ENCODE measurements around the gene SBK2. TPM values are rescaled to one million over a fixed set of nuclear protein-coding genes. Genes with fewer than 3 reads are reported as not detected.

The SBK2 gene
- total RNA-seq, 1 donor from 2014 or later: not detected

- DNase-seq: peak; percentile 68
These were observed 52.1 kb downstream of the SBK2 start, which contains the start of gene NAT14 for GRCh38 chr19:55484593-55485438. TSS of gene NAT14 (plus strand) at chr19:55485188. CDS start at chr19:55485709, 521 bp downstream.

- no peak for DNase-seq
These were observed 53.0 kb downstream of the SBK2 start for GRCh38 chr19:55483706-55484592.

- DNase-seq: no peak
These were observed 53.8 kb downstream of the SBK2 start for GRCh38 chr19:55482967-55483705.

GRCh38 chr19:55482156-55482961, 54.6 kb downstream of the SBK2 start:
- no peak for DNase-seq

- no peak for DNase-seq
These were observed 55.2 kb downstream of the SBK2 start for GRCh38 chr19:55481794-55482155.

- DNase-seq: no peak
These were observed 55.7 kb downstream of the SBK2 start for GRCh38 chr19:55481148-55481793.

- no peak for DNase-seq
These were observed 57.3 kb downstream of the SBK2 start for GRCh38 chr19:55479451-55480230.

GRCh38 chr19:55479045-55479444, 57.9 kb downstream of the SBK2 start:
- DNase-seq: no peak

Other genes with a start within 250 kb of the SBK2 start
- gene TMEM150B, start 211.8 kb downstream of the SBK2 start, total RNA-seq: not detected in 2 replicates
- gene KMT5C, start 197.3 kb downstream of the SBK2 start, total RNA-seq: 6.1 and 6.7 TPM in 2 replicates
- not detected in 2 replicates for gene COX6B2, start 182.4 kb downstream of the SBK2 start, total RNA-seq
- not detected in 2 replicates for gene GARIN5B, start 173.9 kb downstream of the SBK2 start, total RNA-seq
- gene IL11, start 166.7 kb downstream of the SBK2 start, total RNA-seq: 0.17 TPM in 1 of 2 replicates, not detected in the other
- not detected in 2 replicates for gene TMEM190, start 160.3 kb downstream of the SBK2 start, total RNA-seq
- 0.34 and 1.0 TPM in 2 replicates for gene TMEM238, start 152.8 kb downstream of the SBK2 start, total RNA-seq
- gene RPL28, start 151.2 kb downstream of the SBK2 start, total RNA-seq: 257 and 280 TPM in 2 replicates
- 47.8 and 96.0 TPM in 2 replicates for gene UBE2S, start 129.3 kb downstream of the SBK2 start, total RNA-seq
- not detected in 2 replicates for gene SHISA7, start 93.8 kb downstream of the SBK2 start, total RNA-seq
- 56.2 and 76.5 TPM in 2 replicates for gene ISOC2, start 75.5 kb downstream of the SBK2 start, total RNA-seq
- gene C19orf85, start 72.4 kb downstream of the SBK2 start, total RNA-seq: not detected in 2 replicates
- 1.4 and 3.3 TPM in 2 replicates for gene ZNF628, start 60.5 kb downstream of the SBK2 start, total RNA-seq
- 8.7 and 14.5 TPM in 2 replicates for gene NAT14, start 51.9 kb downstream of the SBK2 start, total RNA-seq
- gene SSC5D, start 48.7 kb downstream of the SBK2 start, total RNA-seq: 0.19 and 0.51 TPM in 2 replicates
- gene SBK3, start 8.4 kb upstream of the SBK2 start, total RNA-seq: 0.17 and 0.74 TPM in 2 replicates
- gene ZNF579, start 43.7 kb upstream of the SBK2 start, total RNA-seq: 3.2 and 6.7 TPM in 2 replicates
- 3.9 and 4.9 TPM in 2 replicates for gene FIZ1, start 62.4 kb upstream of the SBK2 start, total RNA-seq
- 12.3 and 14.8 TPM in 2 replicates for gene ZNF524, start 63.2 kb upstream of the SBK2 start, total RNA-seq
- 1.4 and 2.6 TPM in 2 replicates for gene ZNF865, start 68.5 kb upstream of the SBK2 start, total RNA-seq
- 3.9 and 5.3 TPM in 2 replicates for gene ZNF784, start 87.4 kb upstream of the SBK2 start, total RNA-seq
- gene ZNF580, start 103.9 kb upstream of the SBK2 start, total RNA-seq: 2.0 and 3.6 TPM in 2 replicates
- 16.3 and 20.8 TPM in 2 replicates for gene ZNF581, start 106.5 kb upstream of the SBK2 start, total RNA-seq
- gene CCDC106, start 111.1 kb upstream of the SBK2 start, total RNA-seq: 7.8 and 13.9 TPM in 2 replicates
- 84.1 and 172 TPM in 2 replicates for gene U2AF2, start 117.9 kb upstream of the SBK2 start, total RNA-seq
- gene EPN1, start 138.1 kb upstream of the SBK2 start, total RNA-seq: 71.6 and 243 TPM in 2 replicates
- not detected in 2 replicates for gene NLRP9, start 201.3 kb upstream of the SBK2 start, total RNA-seq
- gene RFPL4A, start 222.0 kb upstream of the SBK2 start, total RNA-seq: 0.14 and 0.51 TPM in 2 replicates
- 0.68 TPM in 1 of 2 replicates, not detected in the other for gene RFPL4AL1, start 232.0 kb upstream of the SBK2 start, total RNA-seq